HG03135 (cell line): Measurements from ENCODE around the gene CFL1.
"Not testable (repeated sequence)": the region's sequence is repeated elsewhere in the genome, so short reads cannot be mapped to it uniquely, and the experiment has no call there.

ENCODE experiments used
- ATAC-seq: cut with Tn5 transposase; IDR thresholded peaks from one replicate; pipeline ENCODE4 v1.9.1; 2021; ENCODE audit warnings: mild to moderate bottlenecking, moderate library complexity; ENCODE audit not compliant: unreplicated experiment

Gene CFL1

DNA sequence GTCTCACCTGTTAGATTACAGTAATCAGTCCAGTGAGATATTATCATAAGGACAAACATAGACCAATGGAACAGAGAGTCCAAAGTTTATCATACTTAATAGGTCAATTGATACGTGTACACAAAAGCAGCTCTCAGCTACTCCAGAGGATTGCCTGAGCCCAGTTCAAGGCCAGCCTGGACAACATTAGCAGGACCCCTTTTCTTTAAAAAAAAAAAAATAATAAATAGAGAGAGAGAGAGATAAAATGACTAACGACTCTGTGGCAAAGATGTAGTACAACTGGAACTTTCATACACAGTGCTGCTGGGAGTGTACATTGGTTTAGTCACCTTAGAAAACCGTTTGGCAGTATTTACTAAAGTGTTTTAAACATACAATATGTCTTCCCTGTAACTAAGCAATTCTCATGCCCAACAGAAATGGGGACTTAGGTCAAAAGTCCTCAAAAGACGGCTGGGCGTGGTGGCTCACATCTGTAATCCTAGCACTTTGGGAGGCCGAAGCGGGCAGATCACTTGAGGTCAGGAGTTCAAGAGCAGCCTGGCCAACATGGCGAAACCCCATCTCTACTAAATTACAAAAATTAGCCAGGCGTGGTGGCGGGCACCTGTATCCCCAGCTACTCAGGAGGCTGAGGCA is 13.6 kb downstream of the CFL1 start:
- ATAC-seq, result no peak

- ATAC-seq, result no peak
Observed at GRCh38 chr11:65843811-65844210, 14.2 kb downstream of the CFL1 start.

- no peak for ATAC-seq
Observed at GRCh38 chr11:65842144-65842543, 15.8 kb downstream of the CFL1 start.

- no peak for ATAC-seq
Observed at GRCh38 chr11:65834202-65834601, 23.8 kb downstream of the CFL1 start.

DNA sequence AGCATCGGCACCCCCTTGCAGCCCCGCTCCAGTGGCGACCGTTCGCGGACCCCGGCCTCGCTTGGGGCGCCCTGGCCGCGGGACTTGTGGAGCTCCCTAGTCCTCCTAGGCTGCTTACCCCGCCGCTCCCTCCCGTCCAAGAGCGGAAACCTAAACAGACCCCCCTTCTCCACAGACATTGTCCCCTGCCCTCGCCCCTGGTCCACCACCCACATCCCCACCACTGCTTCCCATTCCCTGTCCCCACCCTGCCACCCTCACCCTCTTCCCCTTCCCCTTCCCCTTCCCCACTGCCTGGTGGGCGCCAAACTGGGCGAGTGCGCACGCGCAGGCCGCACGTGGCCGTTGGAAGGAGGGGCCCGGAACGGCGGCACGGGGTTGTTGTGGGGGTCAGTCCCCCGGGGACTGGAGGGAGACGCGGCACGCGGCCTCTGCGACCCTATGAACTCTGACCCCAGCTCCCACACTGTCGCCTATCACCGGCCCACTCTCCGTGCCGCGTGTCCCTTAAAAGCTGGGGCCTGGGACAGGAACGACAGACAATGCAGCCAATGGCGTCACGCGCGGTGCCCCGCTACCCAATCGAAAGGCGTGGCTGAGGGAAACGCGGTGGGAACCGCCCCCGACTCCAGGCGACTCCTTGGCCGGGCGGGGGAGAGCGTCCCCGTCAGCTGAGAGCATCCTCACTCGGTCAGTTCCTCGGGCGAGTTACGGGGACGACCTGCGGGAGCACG is 24.5 kb downstream of the CFL1 start, which contains the start of gene SNX32:
Gene SNX32, plus strand, starts transcription at position 667 of the 734 bp plus-strand sequence. CDS start 103 bp downstream, outside the sequence.
- peak; percentile 98 for ATAC-seq

- ATAC-seq, result not testable (repeated sequence)
Observed at GRCh38 chr11:65832231-65832630, 25.7 kb downstream of the CFL1 start.

DNA sequence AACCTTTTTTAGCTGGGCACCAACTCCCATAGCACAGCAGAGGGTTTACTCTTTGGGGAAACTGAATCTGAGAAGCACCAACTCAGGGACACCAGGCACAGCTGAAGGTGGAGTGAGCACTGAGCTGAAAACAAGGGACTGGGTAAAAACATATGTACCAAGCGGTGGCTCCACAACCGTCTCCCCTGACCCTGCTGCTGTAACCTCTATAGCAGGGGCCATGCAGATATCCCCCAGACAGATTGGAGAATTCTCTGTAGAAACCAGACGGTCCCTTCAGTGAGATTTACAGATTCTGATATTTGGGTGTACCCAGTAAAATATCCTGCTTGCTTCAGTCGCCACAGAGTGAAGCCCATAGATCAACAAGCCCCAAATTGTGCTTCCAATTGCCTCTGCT is 28.5 kb downstream of the CFL1 start:
- no peak for ATAC-seq

GRCh38 chr11:65826984-65827735 is 30.8 kb downstream of the CFL1 start:
- no peak for ATAC-seq

GRCh38 chr11:65822776-65823528 is 35.0 kb downstream of the CFL1 start:
- ATAC-seq, result no peak

DNA sequence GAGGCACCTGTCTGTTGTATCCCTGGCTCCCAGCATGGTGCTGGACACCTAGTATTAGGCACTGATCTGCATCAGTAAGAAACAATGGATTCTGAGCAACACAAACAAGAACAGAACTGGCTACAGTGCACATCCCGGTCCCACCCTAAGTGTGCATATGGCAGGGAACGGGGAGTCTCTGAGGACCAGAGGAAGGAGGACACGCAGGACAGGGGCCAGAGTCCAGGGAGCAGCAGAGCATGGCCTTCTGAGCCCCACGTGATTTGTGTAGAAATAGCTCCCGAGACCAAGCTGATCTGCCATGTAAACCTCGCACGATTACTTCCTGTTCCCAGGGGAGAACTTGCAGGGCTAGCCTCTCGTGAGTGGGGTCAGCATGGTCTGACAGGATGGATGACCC is 36.9 kb downstream of the CFL1 start:
- no peak for ATAC-seq

DNA sequence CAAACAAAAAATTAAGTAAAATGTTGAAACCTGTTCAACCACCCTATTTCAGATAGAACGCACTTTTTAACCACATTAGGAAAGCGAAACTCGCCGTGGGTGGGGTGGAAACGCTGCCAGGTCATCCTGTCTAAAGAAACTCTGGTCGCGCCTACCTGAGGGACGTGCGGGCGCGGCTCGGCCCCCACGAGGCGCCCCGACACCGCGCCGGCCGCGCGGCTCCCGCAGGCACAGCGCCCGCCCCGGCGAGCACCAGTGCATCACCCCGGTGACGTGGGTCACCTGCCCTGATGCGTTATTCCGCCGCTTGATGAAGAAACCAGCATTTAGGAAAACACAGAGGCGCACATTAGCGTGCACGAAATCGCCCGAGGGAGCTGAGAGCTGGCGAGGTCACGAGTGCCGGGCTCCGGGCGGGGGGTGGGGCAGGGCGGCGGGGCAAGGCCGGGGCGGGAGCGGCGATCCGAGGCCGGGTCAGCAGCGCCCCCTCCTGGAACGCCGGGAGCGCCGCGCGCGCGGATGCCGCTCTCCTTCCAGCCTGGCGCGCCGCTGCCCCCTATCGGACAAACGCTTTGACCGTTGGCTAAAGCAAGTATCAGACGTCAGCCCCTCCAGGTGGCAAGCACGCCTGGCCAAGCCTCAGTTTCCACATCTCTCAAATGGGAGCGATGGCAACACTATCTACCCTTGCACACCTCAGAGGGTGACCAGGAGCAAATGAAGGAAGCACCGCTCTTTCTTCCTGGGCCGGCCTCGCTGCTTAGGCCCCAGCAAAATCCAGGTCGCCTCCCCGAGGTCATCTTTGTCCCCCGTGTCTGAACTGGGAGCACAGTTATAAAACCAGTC is 39.9 kb downstream of the CFL1 start:
- ATAC-seq, result peak; percentile 73

GRCh38 chr11:65817312-65817834 is 40.6 kb downstream of the CFL1 start:
- ATAC-seq, result no peak

DNA sequence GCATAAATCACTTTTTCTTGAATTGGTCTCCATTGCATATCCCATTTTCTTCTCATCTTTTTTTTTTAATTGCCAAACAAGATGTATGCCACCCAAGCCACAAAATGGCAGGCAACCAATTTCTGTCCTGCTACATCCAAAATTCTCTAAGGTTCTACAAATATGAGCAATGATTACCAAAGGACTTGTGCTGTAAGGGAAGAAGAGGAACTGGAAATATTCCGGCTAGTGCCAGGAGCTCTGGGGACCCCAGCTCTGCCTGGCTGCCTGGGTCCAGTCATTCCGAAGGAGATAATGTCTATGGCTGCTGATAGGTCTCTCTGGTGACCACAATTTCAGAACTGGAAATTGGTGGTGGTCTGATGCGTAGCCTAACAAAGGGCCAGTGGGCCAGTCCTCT is 41.3 kb downstream of the CFL1 start:
- no peak for ATAC-seq

DNA sequence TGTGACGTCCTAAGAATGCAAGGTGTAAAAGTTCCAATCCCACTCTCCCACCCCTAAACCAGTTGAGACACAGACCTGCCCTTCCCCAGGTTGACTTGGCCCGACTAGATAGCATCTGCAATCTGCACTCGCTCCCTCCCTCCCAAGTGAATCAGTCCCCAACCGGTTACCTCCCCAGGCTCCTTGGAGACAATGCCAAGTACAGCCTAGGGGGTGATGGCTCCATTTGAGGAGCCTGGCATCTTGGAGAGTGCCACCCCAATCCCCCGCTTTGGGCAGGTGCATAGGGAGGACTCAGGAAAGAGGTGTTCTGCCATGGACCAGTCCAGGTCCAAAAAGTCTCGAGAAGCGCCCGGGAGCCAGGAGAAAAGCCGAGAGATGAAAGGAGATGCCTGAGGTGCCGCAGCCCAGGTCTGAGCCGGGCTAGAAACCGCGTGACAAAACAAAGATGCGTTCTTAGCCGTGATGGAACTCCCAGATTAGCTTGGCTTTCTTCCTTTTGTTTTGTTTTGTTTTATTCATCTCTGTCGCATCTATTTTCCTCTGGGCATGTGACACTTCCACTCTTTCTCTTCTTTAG is 42.9 kb downstream of the CFL1 start:
- ATAC-seq, result no peak

DNA sequence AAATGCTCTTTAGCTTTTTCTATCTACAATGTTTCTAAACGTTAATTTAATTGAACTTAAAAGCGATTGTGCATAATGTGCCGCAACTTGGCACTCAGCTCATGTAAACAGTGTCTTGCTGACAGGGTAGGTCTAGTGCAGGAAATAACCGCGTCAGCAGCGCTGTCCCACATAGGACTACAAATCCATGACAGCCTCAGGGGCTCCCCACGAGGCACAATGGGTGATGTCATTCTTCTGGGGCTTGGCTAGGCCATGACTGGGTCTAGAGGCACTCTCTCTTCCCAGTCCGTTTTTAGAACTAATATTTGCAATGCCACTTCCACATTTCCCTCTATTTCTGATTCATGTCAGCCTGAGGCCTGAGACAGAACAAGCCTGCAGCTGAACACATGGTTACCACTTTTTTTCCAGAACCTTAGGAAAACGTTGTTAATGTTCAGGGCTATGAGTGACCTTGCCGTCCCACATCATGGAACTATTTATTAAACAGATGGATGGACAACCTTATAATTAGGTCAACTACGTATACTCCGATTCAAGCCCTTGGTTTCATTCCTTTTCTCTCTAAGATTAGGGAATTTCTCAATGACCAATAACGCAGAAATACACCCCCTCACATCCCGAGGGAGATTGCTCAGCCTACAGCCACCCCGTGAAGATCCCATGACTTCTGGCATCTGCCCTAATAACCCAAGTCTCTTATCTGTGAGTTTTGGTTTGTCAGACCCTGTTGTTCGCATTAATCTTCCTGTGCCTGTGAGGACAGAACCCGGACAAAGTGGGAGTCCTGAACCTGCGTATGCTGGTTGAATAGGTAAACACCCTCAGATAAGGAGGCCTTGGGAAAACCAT is 43.6 kb downstream of the CFL1 start:
- ATAC-seq, result no peak

DNA sequence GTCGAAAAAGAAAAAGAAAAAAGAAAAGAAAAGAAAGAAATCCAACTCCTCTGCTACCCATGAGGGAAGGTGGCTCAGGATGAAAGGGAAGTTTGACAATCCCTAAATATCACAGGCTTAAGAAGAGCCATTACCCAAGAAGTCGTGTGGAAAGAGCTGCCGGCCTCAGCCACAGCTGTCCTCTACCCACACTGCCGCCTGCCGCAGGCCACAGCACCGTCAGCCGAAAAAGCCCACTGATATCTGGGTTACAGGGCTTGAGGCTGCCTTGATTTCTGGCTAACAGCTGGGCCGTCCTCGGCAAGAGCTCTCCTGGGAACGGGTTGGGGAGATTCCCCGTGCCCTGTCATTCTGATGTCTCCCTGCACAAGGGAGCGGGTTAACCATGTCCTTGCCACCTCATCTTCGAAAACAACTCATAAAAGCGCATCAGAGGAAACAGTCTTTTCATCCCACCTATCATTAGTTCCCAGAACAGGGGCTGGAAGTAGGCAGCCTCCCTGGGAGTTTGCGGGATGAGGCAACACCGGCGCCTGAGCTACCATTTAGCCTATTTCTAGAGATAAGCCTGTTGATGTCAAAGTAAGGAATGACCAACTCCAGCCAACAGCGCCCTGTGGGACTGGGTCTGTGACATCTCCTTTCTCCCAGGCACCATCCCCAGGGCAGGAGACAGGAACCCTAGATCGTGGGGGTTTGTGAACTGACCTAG is 46.1 kb downstream of the CFL1 start:
- ATAC-seq, result no peak

DNA sequence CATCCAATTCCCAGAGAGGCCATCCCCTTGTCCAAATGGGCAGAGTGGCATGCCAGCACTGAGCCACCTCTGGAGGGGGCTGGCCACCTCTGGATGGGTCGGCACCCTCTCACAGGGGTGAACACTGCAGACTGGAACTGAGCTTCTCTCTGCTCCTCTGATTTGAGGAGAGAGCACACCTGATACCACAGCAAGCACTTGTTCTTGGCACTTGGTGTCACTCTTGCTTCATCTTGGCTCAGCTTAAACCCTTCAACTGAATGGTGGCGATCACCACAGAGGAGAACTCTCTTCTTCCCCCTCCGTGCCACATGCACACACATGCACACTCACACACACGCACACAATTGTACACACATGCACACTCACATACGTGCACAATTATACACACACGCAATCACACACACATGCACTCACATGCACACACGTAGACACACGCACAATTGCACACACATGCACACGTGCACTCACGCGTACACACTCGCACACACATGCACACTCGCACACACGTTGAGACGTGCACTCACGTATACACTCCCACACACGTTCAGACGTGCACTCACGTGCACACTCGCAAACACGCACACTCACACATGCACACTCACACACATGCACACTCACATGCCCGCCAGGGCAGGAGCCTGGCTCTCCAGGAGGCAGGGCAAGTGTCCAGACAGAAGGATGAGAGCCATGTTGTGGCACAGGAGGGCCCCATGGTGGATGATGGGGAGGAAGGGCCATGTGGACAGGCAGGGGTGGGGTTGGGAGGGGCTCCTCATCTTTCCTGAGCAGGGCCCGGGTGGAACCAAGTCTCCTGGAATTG is 47.7 kb downstream of the CFL1 start:
- ATAC-seq, result no peak
